H1 (cell line): ENCODE measurements around the gene NRM. TPM values are rescaled to one million over a fixed set of nuclear protein-coding genes. Genes with fewer than 3 reads are reported as not detected.

Experiments
- BACH1 ChIP-seq: IDR thresholded peaks from 2 replicates; pipeline ENCODE4 v1.6.1; 2012; ENCODE audit warnings: low read length, improper control_type of control experiment
- BRCA1 ChIP-seq: IDR thresholded peaks from 2 replicates; pipeline ENCODE4 v1.6.1; 2012; ENCODE audit warnings: low read depth, low read length, improper control_type of control experiment
- RNF2 ChIP-seq: fragments of 200-900, 300-1000 bp; sonication (generic); IDR thresholded peaks from 2 replicates; pipeline ENCODE4 v1.7.1; 2016; ENCODE audit warnings: borderline replicate concordance, low read depth, mild to moderate bottlenecking, antibody characterized with exemption, low read length; ENCODE audit not compliant: poor library complexity, severe bottlenecking; ENCODE audit errors: missing control alignments
- SAP30 ChIP-seq: fragments of 300-600 bp; sonication (generic); IDR thresholded peaks from 2 replicates; pipeline ENCODE4 v1.7.1; 2012; ENCODE audit warnings: low read length, moderate library complexity, mild to moderate bottlenecking, inconsistent platforms; ENCODE audit not compliant: insufficient read depth, insufficient replicate concordance
- SUZ12 ChIP-seq: fragments of 200-600 bp; sonication (generic); IDR thresholded peaks from 2 replicates; pipeline ENCODE4 v1.6.1; 2012; ENCODE audit warnings: mild to moderate bottlenecking, inconsistent platforms, low read length, moderate library complexity, mixed read lengths
- polyA plus RNA-seq, 7 experiments: library from polyadenylated mRNA; depleted of rRNA in 3 of 7; stranded (reverse) in 5 of 7; unstranded in 2 of 7; fragments of >200 nt in 5 of 7; fragments of 200-250 nt in 2 of 7; gene quantifications; 1 replicate in 5 of 7; 2 replicates in 1 of 7; 4 replicates in 1 of 7; pipeline versions ENCODE4 v1.2.1 to v1.2.3, GENCODE V29; 2011 to 2013; ENCODE audit warnings: missing spikeins in 2 of 7, mixed read lengths in 2 of 7
- total RNA-seq: library from RNA; stranded (reverse); fragmentation: NEBNext Ultra II Directional; extraction: Animal tissue kit (Norgen Biotek cat#: 25700); gene quantifications from 2 replicates; pipeline ENCODE4 v1.2.1, GENCODE V29; 2021

The NRM gene
- total and polyA plus RNA-seq, 2 of the 8 experiments (the other 6 are each of a cell fraction or from before 2014, with no cell fraction given) = 27.3 to 50.4 TPM

DNA sequence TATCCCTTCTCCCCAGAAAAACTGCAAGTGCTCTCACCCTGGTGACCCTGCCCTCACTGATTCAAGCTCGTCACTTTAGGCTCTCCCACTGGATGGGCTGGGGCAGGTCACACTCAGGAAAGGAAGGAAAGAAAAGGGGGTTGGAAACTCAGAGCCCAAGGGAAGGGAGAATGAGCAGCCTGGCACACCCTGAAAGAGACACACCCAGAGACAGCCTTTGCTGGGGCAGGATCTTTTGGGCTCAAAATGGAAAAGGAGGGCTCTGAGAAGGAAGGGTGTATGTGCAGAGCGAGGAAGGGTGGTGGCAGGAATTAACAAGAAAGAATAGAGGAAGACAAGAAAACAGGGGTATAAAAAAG, 6.8 kb downstream of the NRM start (continued):
- TF ChIP-seq RNF2 (no peak), SUZ12 (no peak), SAP30 (no peak), BACH1 (no peak), BRCA1 (no peak)
